Activated CD8-positive, alpha-beta T cell treated with anti-CD3 and anti-CD28 coated beads for 36 hours (primary cell): ENCODE data around the gene XKRX. TPM values are rescaled to one million over a fixed set of nuclear protein-coding genes. Genes with fewer than 3 reads are reported as not detected.

Source experiments
- ATAC-seq: fragments of 200-7000 bp; cut with Tn5 transposase; one replicate; pipeline ENCODE4 v1.10.0; 2021; ENCODE audit warnings: mild to moderate bottlenecking, moderate library complexity
- CTCF ChIA-PET: fragments of 350-600 bp; sonication (Branson Sonifier 250); formaldehyde crosslinking; loops from one replicate; lab custom pipeline; 2021; ENCODE audit warnings: antibody characterized with exemption; lab: Charles Lee
- POLR2A ChIA-PET: fragments of 350-600 bp; sonication (Branson Sonifier 250); formaldehyde crosslinking; loops from one replicate; lab custom pipeline; 2021; ENCODE audit warnings: antibody characterized with exemption; lab: Charles Lee
- DNase-seq: peaks from one replicate; pipeline ENCODE4 v3.0.0-alpha.2; 2020
- H3K27ac Mint-ChIP-seq: one replicate; pipeline ENCODE4 v1.8.0; 2021; ENCODE audit warnings: mild to moderate bottlenecking, mixed read lengths
- H3K27me3 Mint-ChIP-seq: one replicate; pipeline ENCODE4 v1.8.0; 2021; ENCODE audit warnings: mixed read lengths
- H3K36me3 Mint-ChIP-seq: one replicate; pipeline ENCODE4 v1.8.0; 2021; ENCODE audit warnings: low read depth, mixed read lengths
- H3K4me1 Mint-ChIP-seq: one replicate; pipeline ENCODE4 v1.8.0; 2021; ENCODE audit warnings: low read depth, mixed read lengths
- H3K4me3 Mint-ChIP-seq: one replicate; pipeline ENCODE4 v1.8.0; 2021; ENCODE audit warnings: mild to moderate bottlenecking, moderate library complexity, mixed read lengths
- H3K9me3 Mint-ChIP-seq: one replicate; pipeline ENCODE4 v1.8.0; 2021; ENCODE audit warnings: mixed read lengths
- CTCF ChIP-seq: fragments of 200-600 bp; IDR thresholded peaks from one replicate; pipeline ENCODE4 v1.8.0; 2022; ENCODE audit warnings: antibody characterized with exemption, mild to moderate bottlenecking
- intact Hi-C: fragments of 100-400 bp; cut with micrococcal nuclease; formaldehyde crosslinking; loops from one replicate; pipeline ENCODE4 v1.10.0; 2022
- total RNA-seq, 2 experiments: library from RNA; stranded (reverse); gene quantifications; one replicate each; pipeline ENCODE4 v1.2.3, GENCODE V29; 2021

XKRX gene
- total RNA-seq, 2 experiments from 2014 or later, result 0.43 to 0.49 TPM

DNA sequence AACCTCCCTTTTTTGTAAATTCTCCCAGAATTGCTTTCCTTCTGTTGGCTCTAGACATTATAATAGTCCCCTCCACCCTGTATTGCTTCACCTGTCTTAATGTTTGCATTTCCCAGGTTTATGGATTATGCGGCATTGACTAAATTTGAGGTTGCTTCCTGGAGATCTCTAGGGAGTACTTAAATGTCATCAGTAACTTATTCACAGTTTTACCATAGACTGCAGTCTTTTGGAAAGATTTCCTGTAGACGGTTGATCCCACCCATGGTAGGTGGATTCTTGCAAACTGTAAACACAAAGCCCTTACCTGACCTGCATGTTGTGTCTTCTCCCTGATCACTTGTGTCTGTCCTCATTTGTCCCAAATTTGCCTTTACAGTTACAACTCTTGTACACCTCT, 48.3 kb downstream of the XKRX start:
- ChIA-PET CTCF (no interaction called here), POLR2A (no interaction called here)
- ATAC-seq (no peak), DNase-seq (no peak)
- Mint-ChIP-seq H3K27me3 (peaks cover 2% of the 10 kb centered on the region), H3K4me3 (no peak overlapping the region), H3K27ac (no peak overlapping the region), H3K4me1 (no peaks in the 10 kb centered on the region), H3K9me3 (no peaks in the 10 kb centered on the region), H3K36me3 (no peaks in the 10 kb centered on the region)
- intact Hi-C loops, result no loop called here
- no peak for TF ChIP-seq CTCF

DNA sequence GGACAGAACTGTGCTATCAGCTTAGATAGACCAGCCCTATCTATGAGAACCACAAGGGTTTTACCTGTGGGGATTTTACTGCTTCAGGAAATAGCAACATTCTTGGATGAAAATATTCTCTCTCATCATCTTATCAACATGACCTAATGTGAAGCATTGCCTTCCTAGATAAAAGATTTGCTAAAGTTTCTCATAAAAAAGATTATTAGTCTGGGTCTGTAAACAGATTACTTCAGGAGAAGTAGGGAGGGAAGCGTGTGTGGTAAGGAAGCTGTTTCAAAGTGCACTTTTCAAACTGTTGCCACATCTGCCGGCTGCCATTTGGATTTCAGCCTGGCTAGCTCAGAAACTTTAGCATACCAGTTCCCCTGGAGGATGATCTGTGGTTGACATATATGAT, 54.4 kb downstream of the XKRX start, which contains the start of gene NOX1:
TSS of gene NOX1 (minus strand) at position 35 of the 400 bp plus-strand sequence. CDS start 220 bp downstream, outside the sequence.
- ChIA-PET POLR2A (no interaction called here), CTCF (no interaction called here)
- Mint-ChIP-seq H3K27me3 (peaks cover 2% of the 10 kb centered on the region), H3K9me3 (no peaks in the 10 kb centered on the region), H3K4me3 (no peak within 1 kb of the TSS), H3K27ac (no peak within 1 kb of the TSS), H3K4me1 (no peaks in the 10 kb centered on the region), H3K36me3 (no peaks in the 10 kb centered on the region)
- TF ChIP-seq CTCF, result no peak
- ATAC-seq (no peak), DNase-seq (no peak)
- intact Hi-C loops, result no loop called here

DNA sequence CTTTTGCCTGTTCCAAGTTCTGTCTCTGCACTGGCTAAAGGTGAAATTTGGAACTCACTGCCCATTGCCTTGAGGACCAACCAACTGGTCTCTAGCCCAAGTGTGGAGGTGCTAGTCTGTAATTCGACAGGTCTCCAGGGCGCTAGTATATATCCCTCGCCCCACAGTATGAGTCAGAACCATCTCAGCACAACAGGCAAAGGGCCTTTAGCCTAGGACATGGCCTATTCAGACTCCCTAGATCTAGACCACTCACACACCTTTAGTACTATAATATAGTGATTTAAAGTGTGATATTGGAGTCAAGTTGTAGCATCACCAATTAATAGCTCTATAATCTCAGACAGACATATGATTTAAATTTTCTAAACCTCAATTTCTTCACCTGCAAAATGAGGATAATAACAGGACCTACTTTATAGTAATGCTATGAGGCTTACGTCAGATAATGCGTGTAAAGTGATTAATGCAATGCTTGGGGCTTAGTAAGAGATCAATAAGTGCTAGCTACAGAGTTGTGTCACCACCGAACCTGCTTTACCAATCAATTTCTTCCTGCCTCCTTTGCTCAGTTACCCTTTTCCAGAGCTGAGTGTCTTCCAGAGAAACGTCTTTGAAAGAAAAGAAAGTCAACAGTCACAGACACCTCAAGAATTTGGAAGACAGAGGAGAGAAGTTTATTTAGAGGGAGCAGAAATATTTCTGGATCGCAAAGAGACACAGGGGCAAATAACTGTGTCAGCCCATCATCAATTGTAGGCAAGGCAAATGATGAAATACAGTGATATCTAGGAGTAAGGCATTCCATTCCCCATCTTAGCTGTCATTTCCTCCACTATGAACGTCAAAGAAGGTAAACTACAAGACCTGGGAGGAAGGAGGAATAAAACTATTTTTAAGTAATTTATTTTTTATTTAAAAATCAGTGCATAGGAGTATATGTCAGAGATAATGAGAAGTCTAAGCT, 56.8 kb downstream of the XKRX start:
- H3K27me3 Mint-ChIP-seq, result no peaks in the 10 kb centered on the region

DNA sequence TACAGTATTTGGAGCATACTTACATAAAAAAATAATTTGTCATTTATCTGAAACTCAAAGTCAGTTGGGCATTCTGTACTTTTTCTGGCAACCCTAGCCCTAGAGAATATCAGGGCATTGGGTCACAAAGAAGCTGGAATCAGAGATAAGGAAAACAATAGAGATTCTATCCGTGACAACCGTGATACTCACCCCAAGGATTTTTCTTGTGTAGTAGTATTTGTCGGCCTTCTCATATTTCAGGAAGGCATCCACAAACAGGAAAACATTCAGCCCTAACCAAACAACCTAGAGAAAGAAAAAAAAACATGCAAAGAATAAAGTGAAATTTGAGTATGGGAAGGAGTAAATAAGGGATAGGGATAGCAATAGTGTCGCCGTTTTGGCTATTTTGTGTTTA, 58.2 kb downstream of the XKRX start:
- TF ChIP-seq CTCF, result no peak
- H3K36me3 Mint-ChIP-seq, result no peaks in the 10 kb centered on the region
- ChIA-PET POLR2A (no interaction called here), CTCF (no interaction called here)
- intact Hi-C loops, result no loop called here
- H3K9me3 Mint-ChIP-seq, result no peaks in the 10 kb centered on the region
- ATAC-seq, result no peak
- no peaks in the 10 kb centered on the region for H3K27me3 Mint-ChIP-seq
- no peaks in the 10 kb centered on the region for H3K4me1 Mint-ChIP-seq
- no peak for DNase-seq
- H3K4me3 Mint-ChIP-seq, result no peak overlapping the region
- H3K27ac Mint-ChIP-seq, result no peak overlapping the region

More for the DNA sequence above, 56.8 kb downstream of the XKRX start:
- no peak for TF ChIP-seq CTCF
- no peaks in the 10 kb centered on the region for H3K36me3 Mint-ChIP-seq
- intact Hi-C loops, result no loop called here
- ATAC-seq (no peak), DNase-seq (no peak)
- ChIA-PET CTCF (interaction anchor here (0.6 to 1.4 kb wide), 2 partner anchors 14 to 264 kb away, joined by 3 read pairs; no protein-coding TSS in a partner anchor), POLR2A (no interaction called here)
- H3K4me1 Mint-ChIP-seq, result no peaks in the 10 kb centered on the region
- H3K27ac Mint-ChIP-seq, result no peak overlapping the region
- H3K4me3 Mint-ChIP-seq, result no peak overlapping the region
- no peaks in the 10 kb centered on the region for H3K9me3 Mint-ChIP-seq

DNA sequence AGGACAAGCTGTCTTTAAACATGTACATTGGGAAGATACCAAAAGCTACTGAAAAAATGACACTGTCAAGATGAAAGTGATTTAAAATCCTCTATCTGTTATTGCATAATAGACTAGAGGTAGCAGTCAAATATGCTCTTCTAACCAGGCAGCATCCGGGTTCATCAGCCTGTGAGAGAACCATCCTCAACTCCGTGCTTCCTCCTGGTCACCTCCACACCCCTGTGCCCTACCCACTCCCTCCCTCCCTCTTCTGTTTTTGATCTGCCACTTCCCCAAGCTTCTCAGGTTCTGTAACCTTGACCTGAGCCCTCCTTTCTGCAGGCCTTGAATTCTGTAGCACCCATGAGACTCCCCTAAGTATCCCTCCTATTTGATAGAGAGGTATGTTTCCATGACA, 60.4 kb downstream of the XKRX start:
- H3K4me1 Mint-ChIP-seq, result no peaks in the 10 kb centered on the region
- H3K4me3 Mint-ChIP-seq, result no peak overlapping the region
- no peaks in the 10 kb centered on the region for H3K27me3 Mint-ChIP-seq
- no peaks in the 10 kb centered on the region for H3K9me3 Mint-ChIP-seq
- ATAC-seq (no peak), DNase-seq (no peak)
- ChIA-PET POLR2A (no interaction called here), CTCF (no interaction called here)
- no peaks in the 10 kb centered on the region for H3K36me3 Mint-ChIP-seq
- intact Hi-C loops, result no loop called here
- H3K27ac Mint-ChIP-seq, result no peak overlapping the region
- TF ChIP-seq CTCF, result no peak
